Activated naive CD4-positive, alpha-beta T cell treated with anti-CD3 and anti-CD28 coated beads, Interleukin-2, amount 10 ng/mL, durations not matched to agents 7 days and 5 days (primary cell): ENCODE data around the gene RBP4.

Experiments
- CTCF ChIA-PET: fragments of 350-600 bp; sonication (Branson Sonifier 250); formaldehyde crosslinking; loops from one replicate; lab custom pipeline; 2021; ENCODE audit warnings: antibody characterized with exemption; lab: Charles Lee
- DNase-seq: peaks from one replicate; pipeline ENCODE4 v3.0.0-alpha.2; 2020
- H3K27ac Mint-ChIP-seq: one replicate; pipeline ENCODE4 v1.8.0; 2021; ENCODE audit warnings: mild to moderate bottlenecking, moderate library complexity, mixed read lengths
- H3K27me3 Mint-ChIP-seq: one replicate; pipeline ENCODE4 v1.8.0; 2021; ENCODE audit warnings: mild to moderate bottlenecking, mixed read lengths
- H3K36me3 Mint-ChIP-seq: one replicate; pipeline ENCODE4 v1.8.0; 2021; ENCODE audit warnings: mixed read lengths
- H3K4me1 Mint-ChIP-seq: one replicate; pipeline ENCODE4 v1.8.0; 2021; ENCODE audit warnings: mixed read lengths
- H3K4me3 Mint-ChIP-seq: one replicate; pipeline ENCODE4 v1.8.0; 2021; ENCODE audit warnings: mild to moderate bottlenecking, moderate library complexity, mixed read lengths
- H3K9me3 Mint-ChIP-seq: one replicate; pipeline ENCODE4 v1.8.0; 2021; ENCODE audit warnings: mixed read lengths

The RBP4 gene

DNA sequence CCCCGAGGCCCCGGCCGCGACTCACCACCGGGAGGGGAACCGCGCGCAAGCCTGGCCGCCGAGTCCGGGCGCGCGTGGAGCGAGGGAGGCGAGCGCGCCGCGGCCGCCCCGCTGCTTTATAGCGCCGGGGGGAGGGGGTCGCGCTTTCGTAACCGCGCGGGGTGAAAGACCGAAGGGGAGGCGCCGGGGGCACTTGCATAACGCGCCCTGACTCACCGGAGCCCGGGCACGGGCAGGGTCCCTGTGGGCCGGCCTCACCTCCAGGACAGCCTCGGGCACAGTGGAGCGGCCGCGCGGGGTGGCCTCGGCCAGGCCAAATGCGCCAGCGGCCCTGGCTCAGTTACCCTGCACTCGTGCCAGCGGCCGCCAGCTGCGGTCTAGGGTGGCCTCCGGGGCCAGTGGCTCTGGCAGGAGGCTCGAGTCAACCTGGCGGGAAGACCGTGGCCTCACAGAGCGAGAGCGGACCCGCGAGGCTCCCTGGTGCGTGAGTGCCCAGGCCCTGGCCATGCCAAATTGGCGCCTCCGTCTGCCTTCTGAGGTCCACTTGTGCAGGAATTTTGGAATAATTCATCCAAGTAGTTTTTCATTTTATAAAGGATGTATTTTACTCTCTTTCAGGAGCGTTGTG lies at the start of gene RBP4:
Gene RBP4 (minus strand): TSS at position 90 of the 628 bp plus-strand sequence. CDS start 207 bp downstream, outside the sequence.
- Mint-ChIP-seq H3K4me1 (no peaks in the 10 kb centered on the region), H3K36me3 (no peaks in the 10 kb centered on the region), H3K27me3 (peaks cover 62% of the 10 kb centered on the region), H3K27ac (no peak within 1 kb of the TSS), H3K4me3 (no peak within 1 kb of the TSS), H3K9me3 (no peaks in the 10 kb centered on the region)
- DNase-seq: no peak
- CTCF ChIA-PET: no interaction called here

GRCh38 chr10:93639791-93640190 lies 38.8 kb upstream of the RBP4 start:
- Mint-ChIP-seq H3K27ac (no peak overlapping the region), H3K27me3 (peaks cover 5% of the 10 kb centered on the region), H3K4me1 (no peaks in the 10 kb centered on the region), H3K9me3 (no peaks in the 10 kb centered on the region), H3K36me3 (no peaks in the 10 kb centered on the region), H3K4me3 (no peak overlapping the region)
- no peak for DNase-seq
- CTCF ChIA-PET: no interaction called here

DNA sequence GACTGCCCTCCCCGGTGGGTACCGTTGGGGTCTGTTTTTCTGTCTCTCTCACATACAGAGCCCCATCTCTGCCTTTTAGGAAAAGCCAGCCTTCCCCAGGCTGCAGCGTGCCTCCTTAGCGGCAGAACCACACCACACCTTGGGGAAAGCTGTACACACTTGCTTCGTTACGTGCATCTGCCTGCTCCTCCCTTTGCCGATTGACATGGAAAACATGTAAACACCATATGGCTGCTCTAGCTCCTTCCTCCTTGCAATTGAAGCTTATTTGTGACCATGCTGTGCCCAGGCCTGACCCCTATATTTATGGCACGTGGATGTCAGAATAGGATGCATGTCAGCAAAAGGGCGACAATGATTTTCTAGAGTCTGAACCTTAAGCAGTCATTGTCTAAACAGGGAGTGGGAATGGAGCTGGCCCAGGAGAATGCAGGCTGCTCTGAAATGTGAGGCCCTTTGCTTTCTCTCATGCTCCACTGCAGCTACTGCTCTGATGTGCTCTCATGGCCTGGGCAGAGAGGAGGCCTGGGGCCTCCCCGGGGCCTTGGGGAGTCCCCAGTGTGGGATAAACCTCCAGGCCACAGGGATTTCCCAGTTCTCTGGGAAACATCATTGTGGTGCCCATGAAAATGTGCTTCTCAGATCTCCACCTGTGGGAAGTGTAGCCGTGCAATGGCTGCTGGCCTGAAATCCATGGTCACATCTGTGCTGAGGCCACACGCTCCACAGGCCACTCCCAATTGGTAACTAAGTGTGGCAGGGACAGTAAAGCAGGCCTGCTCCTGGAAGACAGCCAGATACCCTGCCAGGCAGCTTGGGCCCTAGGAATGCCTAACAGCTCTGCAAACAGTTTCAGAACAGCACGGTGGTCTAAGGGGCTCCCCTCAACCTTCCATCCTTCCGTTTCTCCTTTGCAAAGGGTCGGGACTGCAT lies 29.9 kb upstream of the RBP4 start:
- Mint-ChIP-seq H3K9me3 (no peaks in the 10 kb centered on the region), H3K27ac (no peak overlapping the region), H3K4me3 (no peak overlapping the region), H3K36me3 (no peaks in the 10 kb centered on the region), H3K4me1 (no peaks in the 10 kb centered on the region), H3K27me3 (peaks cover 14% of the 10 kb centered on the region)
- no peak for DNase-seq
- CTCF ChIA-PET: no interaction called here

DNA sequence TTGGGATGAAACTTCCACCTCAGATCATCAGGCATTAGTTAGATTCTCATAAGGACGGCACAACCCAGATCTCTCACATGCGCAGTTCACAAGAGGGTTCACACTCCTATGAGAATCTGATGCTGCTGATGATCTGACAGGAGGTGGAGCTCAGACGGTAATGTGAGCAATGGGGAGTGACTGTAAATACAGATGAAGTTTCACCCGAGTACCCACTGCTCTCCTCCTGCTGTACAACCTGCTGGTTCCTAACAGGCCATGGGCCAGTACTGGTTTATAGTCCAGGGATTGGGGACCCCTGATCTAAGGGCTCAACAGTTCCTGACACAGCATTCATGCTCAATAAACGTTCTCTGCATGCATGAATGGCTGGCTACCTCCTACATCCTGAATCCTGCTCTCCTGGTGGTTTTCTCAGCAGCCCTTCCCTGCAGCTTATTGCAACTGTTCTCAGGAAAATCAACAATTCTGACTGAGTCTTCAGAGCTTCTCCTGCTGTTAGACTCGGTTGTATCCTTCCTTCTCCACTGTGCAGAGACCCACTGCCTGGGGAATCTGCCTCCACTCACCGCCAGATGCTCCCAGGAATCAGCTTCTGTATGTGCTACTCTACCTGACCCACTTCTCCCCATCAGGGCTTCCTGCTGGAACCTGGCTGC lies 28.7 kb upstream of the RBP4 start:
- DNase-seq: no peak
- Mint-ChIP-seq H3K4me1 (no peaks in the 10 kb centered on the region), H3K4me3 (no peak overlapping the region), H3K27me3 (peaks cover 16% of the 10 kb centered on the region), H3K9me3 (no peaks in the 10 kb centered on the region), H3K27ac (no peak overlapping the region), H3K36me3 (no peaks in the 10 kb centered on the region)
- CTCF ChIA-PET: no interaction called here

- Mint-ChIP-seq H3K36me3 (no peaks in the 10 kb centered on the region), H3K9me3 (no peaks in the 10 kb centered on the region)
Measured at GRCh38 chr10:93628858-93629257, 27.8 kb upstream of the RBP4 start.

GRCh38 chr10:93622942-93623341 lies 21.9 kb upstream of the RBP4 start:
- H3K9me3 Mint-ChIP-seq: no peaks in the 10 kb centered on the region
- CTCF ChIA-PET: no interaction called here
- no peak for DNase-seq
- H3K4me1 Mint-ChIP-seq: no peaks in the 10 kb centered on the region
- H3K27ac Mint-ChIP-seq: no peak overlapping the region
- H3K4me3 Mint-ChIP-seq: no peak overlapping the region
- peaks cover 11% of the 10 kb centered on the region for H3K27me3 Mint-ChIP-seq
- H3K36me3 Mint-ChIP-seq: no peaks in the 10 kb centered on the region

More at GRCh38 chr10:93628858-93629257, 27.8 kb upstream of the RBP4 start:
- CTCF ChIA-PET: no interaction called here
- no peaks in the 10 kb centered on the region for H3K4me1 Mint-ChIP-seq
- H3K27me3 Mint-ChIP-seq: peaks cover 18% of the 10 kb centered on the region
- H3K4me3 Mint-ChIP-seq: no peak overlapping the region
- no peak for DNase-seq
- H3K27ac Mint-ChIP-seq: no peak overlapping the region

- Mint-ChIP-seq H3K27ac (no peak overlapping the region), H3K36me3 (no peaks in the 10 kb centered on the region), H3K4me1 (no peaks in the 10 kb centered on the region), H3K9me3 (no peaks in the 10 kb centered on the region), H3K4me3 (no peak overlapping the region), H3K27me3 (peaks cover 15% of the 10 kb centered on the region)
- DNase-seq: no peak
- CTCF ChIA-PET: no interaction called here
Measured at GRCh38 chr10:93620925-93621324, 19.9 kb upstream of the RBP4 start.

- CTCF ChIA-PET: no interaction called here
- H3K4me3 Mint-ChIP-seq: no peak overlapping the region
Measured at GRCh38 chr10:93615576-93616235, 14.7 kb upstream of the RBP4 start.

DNA sequence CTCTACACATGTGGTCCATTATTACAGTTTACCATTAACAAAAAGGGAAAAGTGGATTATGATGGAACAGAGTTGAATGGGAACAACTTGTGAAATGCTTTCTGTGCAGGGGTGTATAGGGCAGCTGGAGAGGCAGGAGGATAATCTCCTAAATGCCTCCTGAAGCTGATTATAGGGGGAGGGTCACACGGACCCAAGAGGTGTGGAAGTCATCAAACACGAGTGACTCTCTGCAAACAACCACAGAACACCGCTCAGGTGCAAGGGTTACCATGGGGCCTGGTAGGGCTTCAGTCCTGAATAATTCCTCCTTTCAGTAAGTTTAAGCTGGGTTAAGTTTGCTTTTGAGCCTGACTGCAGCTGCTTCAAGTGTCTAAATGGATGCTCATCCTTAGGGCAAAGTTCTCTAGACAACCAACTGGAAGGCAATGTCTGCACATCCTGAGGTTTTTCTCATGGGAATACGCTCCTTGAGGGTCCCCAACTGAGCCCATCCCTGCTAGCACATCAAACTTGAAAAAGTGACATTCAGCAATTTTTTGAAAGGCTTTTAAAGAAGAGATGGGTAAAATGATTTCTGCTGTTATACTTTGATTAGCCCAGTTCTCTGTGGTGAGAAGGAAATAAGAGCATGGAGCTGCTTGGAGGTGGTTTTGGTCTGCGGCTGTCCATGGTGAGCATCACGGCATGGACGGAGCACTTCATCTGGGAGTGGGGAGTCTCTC lies 13.2 kb upstream of the RBP4 start:
- peaks cover 15% of the 10 kb centered on the region for H3K27me3 Mint-ChIP-seq
- H3K27ac Mint-ChIP-seq: no peak overlapping the region
- no peak for DNase-seq
- H3K4me3 Mint-ChIP-seq: no peak overlapping the region
- no peaks in the 10 kb centered on the region for H3K4me1 Mint-ChIP-seq
- H3K36me3 Mint-ChIP-seq: no peaks in the 10 kb centered on the region
- CTCF ChIA-PET: no interaction called here
- H3K9me3 Mint-ChIP-seq: no peaks in the 10 kb centered on the region

More at GRCh38 chr10:93615576-93616235, 14.7 kb upstream of the RBP4 start:
- Mint-ChIP-seq H3K27ac (no peak overlapping the region), H3K27me3 (peaks cover 22% of the 10 kb centered on the region), H3K9me3 (no peaks in the 10 kb centered on the region), H3K4me1 (no peaks in the 10 kb centered on the region), H3K36me3 (no peaks in the 10 kb centered on the region)
- no peak for DNase-seq

DNA sequence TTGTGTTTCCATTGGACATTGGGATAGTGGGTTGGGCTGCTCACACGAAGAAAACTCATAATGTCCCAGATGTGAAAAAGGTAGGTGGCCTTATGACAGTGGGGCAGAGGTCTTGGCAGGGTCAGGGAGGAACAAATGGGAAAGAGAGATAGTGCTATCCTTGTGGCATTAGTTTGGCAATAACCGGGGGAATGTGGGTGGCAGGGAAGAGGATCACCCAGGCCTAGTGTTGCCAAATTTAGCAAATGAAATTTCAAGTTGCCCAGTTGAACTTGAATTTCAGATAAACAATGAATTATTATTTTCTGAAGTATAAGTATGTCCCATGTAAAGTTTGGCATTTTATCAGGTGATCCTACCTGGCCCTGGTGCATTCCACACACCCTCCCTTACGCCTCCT lies 12.1 kb upstream of the RBP4 start:
- Mint-ChIP-seq H3K27ac (no peak overlapping the region), H3K4me1 (no peaks in the 10 kb centered on the region), H3K36me3 (no peaks in the 10 kb centered on the region)

DNA sequence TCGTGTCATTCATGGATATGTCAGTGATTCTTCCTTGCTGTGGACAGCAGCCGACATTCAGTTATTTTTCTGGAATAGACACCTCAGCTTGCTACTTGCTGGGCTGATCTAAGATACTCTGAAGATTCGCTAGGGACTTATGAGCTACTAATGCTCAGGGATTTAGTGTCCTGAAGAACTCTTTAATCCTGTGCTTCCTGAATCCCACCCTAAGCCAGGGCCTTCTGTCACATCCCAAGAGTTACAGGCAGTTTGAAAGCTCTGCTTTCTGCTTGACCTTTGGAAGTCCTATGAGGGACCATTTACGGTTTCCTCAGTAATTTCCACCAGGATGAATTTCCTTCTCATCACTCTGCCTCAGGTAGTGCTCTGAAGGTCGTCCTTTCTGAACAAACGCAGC lies 11.3 kb upstream of the RBP4 start, which contains the start of gene PDE6C:
Gene PDE6C (plus strand): TSS at position 227 of the 400 bp plus-strand sequence. CDS start 189 bp downstream, outside the sequence.
- DNase-seq: no peak
- Mint-ChIP-seq H3K4me1 (no peaks in the 10 kb centered on the region), H3K9me3 (no peaks in the 10 kb centered on the region), H3K4me3 (no peak within 1 kb of the TSS), H3K27me3 (peaks cover 17% of the 10 kb centered on the region), H3K27ac (no peak within 1 kb of the TSS), H3K36me3 (no peaks in the 10 kb centered on the region)
- CTCF ChIA-PET: no interaction called here

More for the DNA sequence above, 12.1 kb upstream of the RBP4 start:
- H3K27me3 Mint-ChIP-seq: peaks cover 15% of the 10 kb centered on the region
- H3K4me3 Mint-ChIP-seq: no peak overlapping the region
- no peaks in the 10 kb centered on the region for H3K9me3 Mint-ChIP-seq
- DNase-seq: no peak
- CTCF ChIA-PET: no interaction called here

DNA sequence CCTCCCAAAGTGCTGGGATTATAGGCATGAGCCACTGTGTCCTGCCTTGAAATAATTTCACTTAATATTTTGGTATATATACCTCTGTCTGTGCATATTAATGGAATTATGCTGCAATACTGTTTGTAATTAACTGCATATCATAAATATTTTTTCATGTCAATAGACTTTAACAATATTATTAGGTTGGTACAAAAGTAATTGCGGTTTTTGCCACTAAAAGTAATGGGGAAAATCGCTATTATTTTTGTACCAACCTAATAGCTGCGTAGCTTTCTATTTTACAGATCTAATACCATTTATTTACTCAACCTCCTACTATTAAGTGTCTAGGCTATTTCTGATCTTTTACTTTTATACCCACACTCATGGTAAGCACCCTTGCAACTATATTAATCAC lies 7.4 kb upstream of the RBP4 start:
- DNase-seq: no peak
- peaks cover 31% of the 10 kb centered on the region for H3K27me3 Mint-ChIP-seq
- no peaks in the 10 kb centered on the region for H3K36me3 Mint-ChIP-seq
- CTCF ChIA-PET: no interaction called here
- H3K4me1 Mint-ChIP-seq: no peaks in the 10 kb centered on the region
- H3K9me3 Mint-ChIP-seq: no peaks in the 10 kb centered on the region
- no peak overlapping the region for H3K4me3 Mint-ChIP-seq
- no peak overlapping the region for H3K27ac Mint-ChIP-seq

DNA sequence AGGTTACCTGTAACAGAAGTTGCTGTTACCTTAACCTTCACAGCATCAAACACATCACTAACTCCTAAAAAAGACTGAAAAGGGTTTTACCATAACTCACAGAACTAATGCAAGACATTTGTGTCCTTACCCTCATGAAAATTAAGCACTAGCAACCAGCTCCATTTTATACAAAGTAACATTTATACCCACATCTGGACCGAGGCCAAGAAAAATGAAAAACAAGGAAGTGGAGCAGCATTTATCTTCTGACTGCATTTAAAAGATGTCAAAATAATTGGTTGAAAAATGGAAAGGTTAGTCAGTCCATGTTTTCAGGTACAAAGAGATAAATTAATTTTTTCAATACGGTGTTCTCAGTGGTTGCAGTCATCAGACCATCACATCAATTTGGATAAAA lies 3.1 kb upstream of the RBP4 start:
- peaks cover 66% of the 10 kb centered on the region for H3K27me3 Mint-ChIP-seq
- H3K4me1 Mint-ChIP-seq: no peaks in the 10 kb centered on the region
- no peak overlapping the region for H3K4me3 Mint-ChIP-seq
- DNase-seq: no peak
- CTCF ChIA-PET: no interaction called here
- no peak overlapping the region for H3K27ac Mint-ChIP-seq
- no peaks in the 10 kb centered on the region for H3K36me3 Mint-ChIP-seq
- H3K9me3 Mint-ChIP-seq: no peaks in the 10 kb centered on the region
